H7 (cell line): Measurements from ENCODE around the gene MRPS21. TPM values are rescaled to one million over a fixed set of nuclear protein-coding genes. Genes with fewer than 3 reads are reported as not detected.

ENCODE experiments used
- DNase-seq: peaks from one replicate; pipeline ENCODE4 v3.0.0; 2012
- H3K27me3 ChIP-seq: 2 replicates; pipeline ENCODE4 v1.6.0; 2011; ENCODE audit warnings: mild to moderate bottlenecking, low read length; ENCODE audit not compliant: control insufficient read depth, insufficient read depth
- H3K36me3 ChIP-seq: replicated peaks from 2 replicates; pipeline ENCODE4 v1.5.1; 2011; ENCODE audit warnings: low read length; ENCODE audit not compliant: control insufficient read depth, insufficient read depth
- H3K4me3 ChIP-seq: 2 replicates; pipeline ENCODE4 v1.5.1; 2011; ENCODE audit warnings: low read depth, mild to moderate bottlenecking, control low read depth, low read length, moderate library complexity; ENCODE audit not compliant: insufficient read depth
- total RNA-seq: library from RNA; depleted of rRNA; stranded (reverse); fragments of >200 nt; shearing (Covaris generic); gene quantifications from 2 replicates; pipeline ENCODE4 v1.2.3, GENCODE V29; 2014; rRNA removed

Gene MRPS21
- total RNA-seq: 113 and 129 TPM in 2 replicates

GRCh38 chr1:150293433-150294253 lies at the start of gene MRPS21:
Gene MRPS21 (plus strand): TSS chr1:150293861. CDS start chr1:150294367, 506 bp downstream.
- Histone ChIP-seq H3K4me3 (peak within 1 kb of the TSS; percentile 90), H3K27me3 (no peaks in the 10 kb centered on the region; the same call in 1 of the 2 replicates)
- DNase-seq: peak; percentile 85

GRCh38 chr1:150249936-150250335 lies 43.7 kb upstream of the MRPS21 start:
- H3K36me3 ChIP-seq: no peaks in the 10 kb centered on the region
- no peak for DNase-seq
- H3K4me3 ChIP-seq: no peak overlapping the region
- H3K27me3 ChIP-seq: no peaks in the 10 kb centered on the region

More at GRCh38 chr1:150293433-150294253, at the start of gene MRPS21:
- peaks cover 10% of the 10 kb centered on the region for H3K36me3 ChIP-seq

- no peak for DNase-seq
- 0 out of 2 replicates have a peak overlapping the region, but pooled peaks have one; percentile 1 for H3K4me3 ChIP-seq
- peaks cover 3% of the 10 kb centered on the region for H3K36me3 ChIP-seq
- H3K27me3 ChIP-seq: no peaks in the 10 kb centered on the region
These were observed 37.5 kb upstream of the MRPS21 start for GRCh38 chr1:150256198-150256553.

- Histone ChIP-seq H3K36me3 (peaks cover 8% of the 10 kb centered on the region), H3K27me3 (no peaks in the 10 kb centered on the region), H3K4me3 (peak overlapping the region; percentile 79)
- peak; percentile 63 for DNase-seq
These were observed 36.9 kb upstream of the MRPS21 start for GRCh38 chr1:150256554-150257341.

- H3K4me3 ChIP-seq: peak within 1 kb of the TSS; percentile 79
- no peaks in the 10 kb centered on the region for H3K27me3 ChIP-seq
- DNase-seq: peak; percentile 56
- peaks cover 13% of the 10 kb centered on the region for H3K36me3 ChIP-seq
These were observed 35.8 kb upstream of the MRPS21 start, which contains the start of gene CA14 for GRCh38 chr1:150257624-150258585. Gene CA14 (plus strand): TSS chr1:150257774. CDS start chr1:150258129, 355 bp downstream.

GRCh38 chr1:150259217-150259616 lies 34.4 kb upstream of the MRPS21 start:
- Histone ChIP-seq H3K4me3 (peak overlapping the region; percentile 79), H3K27me3 (no peaks in the 10 kb centered on the region), H3K36me3 (peaks cover 19% of the 10 kb centered on the region)
- DNase-seq: no peak

- Histone ChIP-seq H3K27me3 (no peaks in the 10 kb centered on the region), H3K36me3 (peaks cover 25% of the 10 kb centered on the region), H3K4me3 (peak overlapping the region; percentile 79)
- peak; percentile 88 for DNase-seq
These were observed 33.6 kb upstream of the MRPS21 start for GRCh38 chr1:150259758-150260669.

GRCh38 chr1:150261367-150261766 lies 32.3 kb upstream of the MRPS21 start:
- no peaks in the 10 kb centered on the region for H3K27me3 ChIP-seq
- H3K4me3 ChIP-seq: no peak overlapping the region
- peaks cover 35% of the 10 kb centered on the region for H3K36me3 ChIP-seq
- DNase-seq: no peak

GRCh38 chr1:150262388-150263320 lies 31.0 kb upstream of the MRPS21 start:
- peaks cover 40% of the 10 kb centered on the region for H3K36me3 ChIP-seq
- H3K4me3 ChIP-seq: no peak overlapping the region
- no peak for DNase-seq
- no peaks in the 10 kb centered on the region for H3K27me3 ChIP-seq

- DNase-seq: no peak
- Histone ChIP-seq H3K27me3 (no peaks in the 10 kb centered on the region), H3K4me3 (no peak overlapping the region), H3K36me3 (peaks cover 40% of the 10 kb centered on the region)
These were observed 30.1 kb upstream of the MRPS21 start for GRCh38 chr1:150263549-150263948.

GRCh38 chr1:150267896-150268295 lies 25.8 kb upstream of the MRPS21 start:
- peaks cover 27% of the 10 kb centered on the region for H3K36me3 ChIP-seq
- peak; percentile 12 for DNase-seq
- peak overlapping the region; percentile 90 for H3K4me3 ChIP-seq
- H3K27me3 ChIP-seq: no peaks in the 10 kb centered on the region

- Histone ChIP-seq H3K36me3 (peaks cover 23% of the 10 kb centered on the region), H3K4me3 (peak overlapping the region; percentile 90), H3K27me3 (no peaks in the 10 kb centered on the region)
- peak; percentile 58 for DNase-seq
These were observed 25.3 kb upstream of the MRPS21 start for GRCh38 chr1:150268340-150268704.
